Measurements from ENCODE around the gene SLC9A8.
A peak's percentile ranks its signal among the peaks of the same experiment; 100 is the strongest.

The SLC9A8 gene

GRCh38 chr20:49889001-49889934 lies 76.6 kb downstream of the SLC9A8 start:
- TF ChIP-seq MAX (IDR thresholded peaks at IDR 0.05) (no peak), ZBTB7A (IDR thresholded peaks at IDR 0.05; ENCODE audit: low read depth) (no peak), NFIC (IDR thresholded peaks at IDR 0.05) (no peak), EP300 (IDR thresholded peaks at IDR 0.05; ENCODE audit: borderline replicate concordance) (no peak), REST (IDR thresholded peaks at IDR 0.05; ENCODE audit: low read depth) (no peak), TCF12 (IDR thresholded peaks at IDR 0.05; ENCODE audit: low read depth) (no peak), CEBPB (IDR thresholded peaks at IDR 0.05) (no peak)

- TF ChIP-seq REST (IDR thresholded peaks at IDR 0.05; ENCODE audit: low read depth) (no peak), RAD21 (IDR thresholded peaks at IDR 0.05; ENCODE audit: low read depth) (peak; percentile 61)
These were observed 77.3 kb downstream of the SLC9A8 start for GRCh38 chr20:49889935-49890333.

GRCh38 chr20:49890471-49891361 lies 78.1 kb downstream of the SLC9A8 start:
- no peak for TF ChIP-seq CEBPB (IDR thresholded peaks at IDR 0.05)
- TF ChIP-seq NFIC (IDR thresholded peaks at IDR 0.05): peak; percentile 45; the same call in 1 of the 2 replicates

- no peak for TF ChIP-seq FOXM1 (IDR thresholded peaks at IDR 0.05; ENCODE audit: borderline replicate concordance, low read depth)
- no peak for TF ChIP-seq CEBPB (IDR thresholded peaks at IDR 0.05)
- TF ChIP-seq CREB1 (IDR thresholded peaks at IDR 0.05; ENCODE audit: low read depth): no peak
- no peak for TF ChIP-seq TEAD4 (IDR thresholded peaks at IDR 0.05)
- TF ChIP-seq NFIC (IDR thresholded peaks at IDR 0.05): no peak
- TF ChIP-seq YY1 (IDR thresholded peaks at IDR 0.05; ENCODE audit: low read depth): no peak
- TF ChIP-seq MAX (IDR thresholded peaks at IDR 0.05): no peak
- TF ChIP-seq RAD21 (IDR thresholded peaks at IDR 0.05; ENCODE audit: low read depth): no peak
- no peak for TF ChIP-seq TCF12 (IDR thresholded peaks at IDR 0.05; ENCODE audit: low read depth)
- no peak for TF ChIP-seq EP300 (IDR thresholded peaks at IDR 0.05; ENCODE audit: borderline replicate concordance)
These were observed 79.0 kb downstream of the SLC9A8 start for GRCh38 chr20:49891476-49892110.

GRCh38 chr20:49892260-49892659 lies 79.6 kb downstream of the SLC9A8 start:
- TF ChIP-seq CEBPB (IDR thresholded peaks at IDR 0.05): no peak
- no peak for TF ChIP-seq USF1 (IDR thresholded peaks at IDR 0.05)
- TF ChIP-seq TCF12 (IDR thresholded peaks at IDR 0.05; ENCODE audit: low read depth): no peak
- no peak for TF ChIP-seq ZBTB7A (IDR thresholded peaks at IDR 0.05; ENCODE audit: low read depth)
- no peak for TF ChIP-seq CREB1 (IDR thresholded peaks at IDR 0.05; ENCODE audit: low read depth)
- TF ChIP-seq YY1 (IDR thresholded peaks at IDR 0.05; ENCODE audit: low read depth): no peak
- TF ChIP-seq EP300 (IDR thresholded peaks at IDR 0.05; ENCODE audit: borderline replicate concordance): no peak
- no peak for TF ChIP-seq NFIC (IDR thresholded peaks at IDR 0.05)
- TF ChIP-seq TAF1 (IDR thresholded peaks at IDR 0.05; ENCODE audit: low read depth): no peak
- no peak for TF ChIP-seq FOXM1 (IDR thresholded peaks at IDR 0.05; ENCODE audit: borderline replicate concordance, low read depth)

GRCh38 chr20:49892817-49893216 lies 80.2 kb downstream of the SLC9A8 start:
- TF ChIP-seq FOXM1 (IDR thresholded peaks at IDR 0.05; ENCODE audit: borderline replicate concordance, low read depth) (no peak), NFIC (IDR thresholded peaks at IDR 0.05) (no peak), EP300 (IDR thresholded peaks at IDR 0.05; ENCODE audit: borderline replicate concordance) (no peak), REST (IDR thresholded peaks at IDR 0.05; ENCODE audit: low read depth) (no peak), EGR1 (IDR thresholded peaks at IDR 0.05) (no peak), TCF12 (IDR thresholded peaks at IDR 0.05; ENCODE audit: low read depth) (no peak), MAX (IDR thresholded peaks at IDR 0.05) (no peak)

Measured in Ishikawa (cell line).